HEK293 (cell line): ENCODE measurements around the gene ATXN10.

Experiments used
- CTCF ChIP-seq: fragments of 450-650 bp; formaldehyde crosslinking; IDR thresholded peaks from 2 replicates; pipeline ENCODE4 v1.5.1; 2016; ENCODE audit warnings: missing biosample characterization, missing genetic modification characterization
- GLI2 ChIP-seq: fragments of 450-650 bp; formaldehyde crosslinking; IDR thresholded peaks from 2 replicates; pipeline ENCODE4; 2017; ENCODE audit warnings: missing biosample characterization, missing genetic modification characterization, low read depth, borderline replicate concordance
- MEIS1 ChIP-seq: sonication (generic); formaldehyde crosslinking; IDR thresholded peaks from 2 replicates; pipeline ENCODE4 v1.8.1; 2022; ENCODE audit warnings: missing genetic modification reagents, mild to moderate bottlenecking, borderline replicate concordance
- REST ChIP-seq: fragments of 450-650 bp; formaldehyde crosslinking; IDR thresholded peaks from 2 replicates; pipeline ENCODE4 v1.5.1; 2016; ENCODE audit warnings: missing biosample characterization, missing genetic modification characterization
- ZBTB17 ChIP-seq: fragments of 450-650 bp; formaldehyde crosslinking; IDR thresholded peaks from 2 replicates; pipeline ENCODE4 v1.5.1; 2016; ENCODE audit warnings: missing biosample characterization, missing genetic modification characterization
- ZBTB7A ChIP-seq: fragments of 450-650 bp; formaldehyde crosslinking; IDR thresholded peaks from 2 replicates; pipeline ENCODE4 v1.5.1; 2016; ENCODE audit warnings: low read depth, missing biosample characterization, missing genetic modification characterization
- ZEB2 ChIP-seq: fragments of 450-650 bp; formaldehyde crosslinking; IDR thresholded peaks from 2 replicates; pipeline ENCODE4 v1.5.1; 2016; ENCODE audit warnings: missing biosample characterization, missing genetic modification characterization
- ZNF133 ChIP-seq: fragments of 450-650 bp; formaldehyde crosslinking; IDR thresholded peaks from 2 replicates; pipeline ENCODE4 v1.5.1; 2016; ENCODE audit warnings: missing biosample characterization, missing genetic modification characterization
- ZNF138 ChIP-seq: fragments of 450-650 bp; formaldehyde crosslinking; IDR thresholded peaks from 2 replicates; pipeline ENCODE4 v1.5.1; 2016; ENCODE audit warnings: missing biosample characterization, missing genetic modification characterization, borderline replicate concordance
- ZNF23 ChIP-seq: fragments of 450-650 bp; formaldehyde crosslinking; IDR thresholded peaks from 2 replicates; pipeline ENCODE4 v1.5.1; 2016; ENCODE audit warnings: missing biosample characterization, missing genetic modification characterization, borderline replicate concordance
- ZNF239 ChIP-seq: fragments of 450-650 bp; formaldehyde crosslinking; IDR thresholded peaks from 2 replicates; pipeline ENCODE4 v1.5.1; 2016; ENCODE audit warnings: missing biosample characterization, missing genetic modification characterization
- ZNF785 ChIP-seq: fragments of 450-650 bp; formaldehyde crosslinking; IDR thresholded peaks from 2 replicates; pipeline ENCODE4 v1.5.1; 2016; ENCODE audit warnings: missing biosample characterization, missing genetic modification characterization

GRCh38 chr22:45708145-45708544, 36.5 kb downstream of the ATXN10 start:
- no peak for TF ChIP-seq ZBTB7A (tag by site-specific recombination)
- TF ChIP-seq ZBTB17 (tag by site-specific recombination) = no peak
- TF ChIP-seq ZNF23 (tag by site-specific recombination) = no peak
- TF ChIP-seq ZEB2 (tag by site-specific recombination) = no peak
- TF ChIP-seq CTCF = no peak
- no peak for TF ChIP-seq ZNF133 (tag by site-specific recombination)
- no peak for TF ChIP-seq MEIS1
- TF ChIP-seq ZNF239 (tag by site-specific recombination) = no peak
- no peak for TF ChIP-seq GLI2 (tag by site-specific recombination)
- TF ChIP-seq REST (tag by site-specific recombination) = no peak
- TF ChIP-seq ZNF138 (tag by site-specific recombination) = no peak
- TF ChIP-seq ZNF785 = no peak
